ENCODE results near the gene TBXAS1.

GRCh38 chr7:140068033-140068432, 239.0 kb downstream of the TBXAS1 start:
- TF ChIP-seq CTCF (IDR thresholded peaks at IDR 0.05): no peak
- TF ChIP-seq POLR2A (IDR thresholded peaks at IDR 0.05): no peak

Measured in heart left ventricle (tissue), 13 donors.